NCI-H774 (cell line): Measurements from ENCODE around the gene TRMT10B.
A peak's percentile ranks its signal among the peaks of the same experiment; 100 is the strongest.
"Not testable (repeated sequence)": the region's sequence is repeated elsewhere in the genome, so short reads cannot be mapped to it uniquely, and the experiment has no call there.

Experiments
- DNase-seq: peaks from one replicate; lab custom pipeline; 2025; lab: John Stamatoyannopoulos, UW

The TRMT10B gene

GRCh38 chr9:37800631-37801286, 47.2 kb downstream of the TRMT10B start, which contains the start of gene DCAF10:
TSS of gene DCAF10 (plus strand) at chr9:37800797. CDS start at chr9:37800867, 70 bp downstream.
- DNase-seq, result peak; percentile 80

- DNase-seq, result no peak
These were observed 47.8 kb downstream of the TRMT10B start for GRCh38 chr9:37801287-37801850.

GRCh38 chr9:37801959-37802711, 48.5 kb downstream of the TRMT10B start:
- DNase-seq, result no peak

GRCh38 chr9:37806271-37806670, 52.7 kb downstream of the TRMT10B start:
- no peak for DNase-seq

- DNase-seq, result not testable (repeated sequence)
These were observed 56.1 kb downstream of the TRMT10B start for GRCh38 chr9:37809676-37810075.

GRCh38 chr9:37811906-37812476, 58.4 kb downstream of the TRMT10B start:
- DNase-seq, result no peak

GRCh38 chr9:37812773-37813379, 59.3 kb downstream of the TRMT10B start:
- DNase-seq, result no peak

GRCh38 chr9:37818849-37819248, 65.2 kb downstream of the TRMT10B start:
- no peak for DNase-seq

GRCh38 chr9:37820142-37820541, 66.5 kb downstream of the TRMT10B start:
- DNase-seq, result no peak

GRCh38 chr9:37825174-37825573, 71.6 kb downstream of the TRMT10B start:
- not testable (repeated sequence) for DNase-seq

- DNase-seq, result no peak
These were observed 74.0 kb downstream of the TRMT10B start for GRCh38 chr9:37827483-37828165.
